NCI-H774 (cell line): ENCODE data around the gene SEMA3D.
A peak's percentile ranks its signal among the peaks of the same experiment; 100 is the strongest.

Experiments
- DNase-seq: peaks from one replicate; lab custom pipeline; 2025; lab: John Stamatoyannopoulos, UW

Gene SEMA3D

GRCh38 chr7:85186521-85187241 lies at the start of gene SEMA3D:
Gene SEMA3D (minus strand): TSS chr7:85187056. CDS start chr7:85121891, 65,165 bp downstream.
- DNase-seq = peak; percentile 85

GRCh38 chr7:85234730-85235129 lies 47.9 kb upstream of the SEMA3D start:
- no peak for DNase-seq

GRCh38 chr7:85232068-85232467 lies 45.2 kb upstream of the SEMA3D start:
- DNase-seq = no peak

GRCh38 chr7:85230623-85231022 lies 43.8 kb upstream of the SEMA3D start:
- DNase-seq = no peak

GRCh38 chr7:85229544-85229943 lies 42.7 kb upstream of the SEMA3D start:
- DNase-seq = no peak

GRCh38 chr7:85226361-85227085 lies 39.7 kb upstream of the SEMA3D start:
- no peak for DNase-seq

GRCh38 chr7:85224171-85224570 lies 37.3 kb upstream of the SEMA3D start:
- DNase-seq = no peak

GRCh38 chr7:85222522-85222921 lies 35.7 kb upstream of the SEMA3D start:
- DNase-seq = no peak

- no peak for DNase-seq
Observed at GRCh38 chr7:85221796-85222195, 34.9 kb upstream of the SEMA3D start.

- no peak for DNase-seq
Observed at GRCh38 chr7:85220651-85221050, 33.8 kb upstream of the SEMA3D start.

- DNase-seq = no peak
Observed at GRCh38 chr7:85220023-85220422, 33.2 kb upstream of the SEMA3D start.

GRCh38 chr7:85217085-85217484 lies 30.2 kb upstream of the SEMA3D start:
- DNase-seq = no peak

- no peak for DNase-seq
Observed at GRCh38 chr7:85215098-85215497, 28.2 kb upstream of the SEMA3D start.

- DNase-seq = no peak
Observed at GRCh38 chr7:85213500-85213899, 26.6 kb upstream of the SEMA3D start.

- no peak for DNase-seq
Observed at GRCh38 chr7:85205754-85206153, 18.9 kb upstream of the SEMA3D start.

GRCh38 chr7:85204496-85204895 lies 17.6 kb upstream of the SEMA3D start:
- no peak for DNase-seq

- no peak for DNase-seq
Observed at GRCh38 chr7:85204061-85204460, 17.2 kb upstream of the SEMA3D start.

GRCh38 chr7:85201209-85201608 lies 14.4 kb upstream of the SEMA3D start:
- DNase-seq = no peak

- no peak for DNase-seq
Observed at GRCh38 chr7:85196696-85197095, 9.8 kb upstream of the SEMA3D start.

GRCh38 chr7:85191383-85191782 lies 4.5 kb upstream of the SEMA3D start:
- peak; percentile 20 for DNase-seq

GRCh38 chr7:85186083-85186520 lies 754 bp downstream of the SEMA3D start:
- peak; percentile 32 for DNase-seq

GRCh38 chr7:85185424-85186082 lies 1.3 kb downstream of the SEMA3D start:
- peak; percentile 26 for DNase-seq
